Activated T-cell treated with anti-CD3 and anti-CD28 coated beads, Interleukin-2, amount 50 U/mL, for 24 hours (primary cell): Measurements from ENCODE around the gene TNXB.
"Not testable (repeated sequence)": the region's sequence is repeated elsewhere in the genome, so short reads cannot be mapped to it uniquely, and the experiment has no call there.

Experiments
- DNase-seq: peaks from one replicate; pipeline ENCODE4 v3.0.0-alpha.2; 2020
- H3K27ac Mint-ChIP-seq: 2 replicates; pipeline ENCODE4 v1.8.0; 2020; ENCODE audit warnings: mild to moderate bottlenecking, mixed read lengths
- H3K27me3 Mint-ChIP-seq: 2 replicates; pipeline ENCODE4 v1.8.0; 2020; ENCODE audit warnings: mixed read lengths
- H3K36me3 Mint-ChIP-seq: 2 replicates; pipeline ENCODE4 v1.8.0; 2020; ENCODE audit warnings: low read depth, mixed read lengths
- H3K4me1 Mint-ChIP-seq: 2 replicates; pipeline ENCODE4 v1.8.0; 2020; ENCODE audit warnings: low read depth, mixed read lengths
- H3K4me3 Mint-ChIP-seq: 2 replicates; pipeline ENCODE4 v1.8.0; 2020; ENCODE audit warnings: mild to moderate bottlenecking, moderate library complexity, mixed read lengths
- H3K9me3 Mint-ChIP-seq: 2 replicates; pipeline ENCODE4 v1.8.0; 2020; ENCODE audit warnings: mixed read lengths

TNXB gene

DNA sequence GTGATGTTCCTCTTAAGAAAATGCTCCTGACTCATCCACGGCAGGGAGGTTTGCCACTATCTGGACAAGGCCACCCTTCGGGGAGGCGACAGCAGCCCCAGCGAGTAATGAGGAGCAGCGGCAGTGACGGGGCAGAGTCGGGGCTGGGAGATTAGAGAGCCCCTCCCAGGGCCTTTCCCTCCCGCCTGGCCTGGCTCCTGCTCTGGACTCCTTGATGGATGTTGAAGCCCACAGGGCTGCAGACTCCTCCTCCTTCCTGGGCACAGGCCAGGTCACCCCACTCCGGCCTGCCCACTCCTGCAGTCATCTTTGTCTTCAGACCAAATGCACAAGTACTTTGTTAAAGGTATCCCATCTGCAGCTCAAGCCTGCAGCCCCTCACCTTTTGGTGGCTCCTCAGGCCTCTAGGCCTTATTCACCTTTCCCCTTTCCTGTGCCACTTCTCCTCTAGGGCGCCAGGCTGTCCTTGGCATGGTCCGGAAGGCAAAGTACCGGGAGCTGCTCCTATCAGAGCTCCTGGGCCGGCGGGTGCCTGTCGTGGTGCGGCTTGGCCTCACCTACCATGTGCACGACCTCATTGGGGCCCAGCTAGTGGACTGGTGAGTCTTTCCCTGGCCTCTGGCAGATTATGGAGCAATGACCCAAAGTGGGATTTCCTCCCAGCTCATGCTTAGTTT, 96.1 kb downstream of the TNXB start:
- not testable (repeated sequence) for H3K27me3 Mint-ChIP-seq, H3K27ac Mint-ChIP-seq, H3K4me3 Mint-ChIP-seq, H3K9me3 Mint-ChIP-seq, H3K4me1 Mint-ChIP-seq, DNase-seq, H3K36me3 Mint-ChIP-seq

DNA sequence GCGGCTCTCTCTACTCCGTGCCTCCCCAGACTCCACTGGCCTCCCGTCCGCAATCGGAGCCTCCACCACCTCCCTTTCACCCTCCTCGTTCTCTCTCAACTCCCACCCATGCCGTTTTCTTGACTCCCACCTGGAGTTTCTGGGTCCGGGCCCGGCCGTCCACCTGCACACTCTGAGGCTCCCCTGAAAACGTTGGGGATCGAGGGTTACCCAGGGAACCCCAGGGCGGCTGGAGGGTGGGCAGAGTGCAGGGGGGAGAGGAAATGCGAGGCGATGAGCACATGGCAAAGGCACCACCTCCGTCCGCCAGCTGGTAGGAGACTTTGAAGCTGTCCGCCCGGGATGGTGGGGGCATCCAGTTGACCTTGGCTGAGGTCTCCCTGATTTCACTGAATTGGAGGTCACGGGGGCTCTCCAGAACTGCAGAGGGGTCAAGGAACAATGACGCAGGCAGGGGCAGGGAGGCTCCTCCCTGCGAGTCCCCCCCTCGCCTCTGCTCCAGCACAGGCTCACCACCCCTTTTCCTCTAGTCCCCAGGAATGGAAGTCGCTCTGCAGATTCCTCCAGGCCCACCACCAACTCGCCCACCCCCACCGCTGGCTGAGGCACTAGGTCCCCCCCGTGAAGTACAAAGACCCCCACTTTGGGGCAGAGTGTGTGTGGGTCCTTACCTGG, 98.1 kb downstream of the TNXB start:
- H3K36me3 Mint-ChIP-seq, H3K4me1 Mint-ChIP-seq, H3K27ac Mint-ChIP-seq, DNase-seq, H3K9me3 Mint-ChIP-seq, H3K4me3 Mint-ChIP-seq, H3K27me3 Mint-ChIP-seq: not testable (repeated sequence)

DNA sequence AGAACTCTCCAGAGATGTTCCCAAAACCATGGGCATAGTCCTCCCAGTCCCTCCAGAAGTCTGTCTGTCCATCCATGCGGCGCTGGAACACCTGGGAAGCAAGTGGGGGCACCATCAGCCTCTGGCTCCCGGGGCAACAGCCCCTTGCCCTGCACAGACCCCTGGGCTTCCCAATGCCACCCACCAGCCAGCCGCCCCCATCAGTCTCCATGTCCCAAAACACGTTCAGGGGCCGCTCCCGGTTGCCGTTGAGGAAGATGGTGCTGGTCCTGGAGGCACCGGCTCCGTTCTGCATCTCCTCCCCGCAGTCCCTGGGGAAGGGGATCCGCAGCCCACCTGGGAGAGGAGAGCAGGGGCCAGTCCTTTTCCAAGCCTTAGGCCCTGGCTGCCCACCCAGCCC, 99.6 kb downstream of the TNXB start:
- not testable (repeated sequence) for H3K27me3 Mint-ChIP-seq, DNase-seq, H3K4me1 Mint-ChIP-seq, H3K9me3 Mint-ChIP-seq, H3K36me3 Mint-ChIP-seq, H3K4me3 Mint-ChIP-seq, H3K27ac Mint-ChIP-seq

DNA sequence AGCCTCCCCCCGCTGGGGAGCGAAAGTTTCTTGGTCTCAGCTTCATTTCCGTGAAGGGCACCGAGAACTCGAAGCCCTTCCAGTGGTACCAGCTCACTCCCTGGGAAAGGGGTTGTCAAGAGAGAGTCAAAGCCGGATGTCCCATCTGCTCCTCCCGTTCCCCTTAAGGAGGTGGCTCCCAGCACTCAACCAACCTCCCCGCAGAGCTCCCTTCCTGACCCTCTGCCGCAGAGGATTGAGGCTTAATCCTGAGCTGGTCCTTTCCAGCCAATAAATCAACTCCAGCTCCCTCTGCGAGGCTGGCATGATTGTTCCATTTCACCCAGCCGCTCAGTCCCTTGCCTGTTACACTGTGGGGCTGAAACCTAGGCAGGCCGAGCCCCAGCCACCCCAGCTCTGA, 100.5 kb downstream of the TNXB start:
- not testable (repeated sequence) for H3K4me3 Mint-ChIP-seq, H3K27ac Mint-ChIP-seq, H3K27me3 Mint-ChIP-seq, H3K4me1 Mint-ChIP-seq, H3K9me3 Mint-ChIP-seq, H3K36me3 Mint-ChIP-seq, DNase-seq

DNA sequence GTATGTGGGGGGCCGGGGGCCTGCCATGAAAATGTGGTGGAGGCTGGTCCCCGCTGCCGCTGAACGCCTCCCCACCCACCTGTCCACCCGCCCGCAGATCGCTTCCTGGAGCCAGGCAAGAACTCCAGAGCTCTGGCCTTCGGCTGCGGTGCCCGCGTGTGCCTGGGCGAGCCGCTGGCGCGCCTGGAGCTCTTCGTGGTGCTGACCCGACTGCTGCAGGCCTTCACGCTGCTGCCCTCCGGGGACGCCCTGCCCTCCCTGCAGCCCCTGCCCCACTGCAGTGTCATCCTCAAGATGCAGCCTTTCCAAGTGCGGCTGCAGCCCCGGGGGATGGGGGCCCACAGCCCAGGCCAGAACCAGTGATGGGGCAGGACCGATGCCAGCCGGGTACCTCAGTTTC, 101.1 kb downstream of the TNXB start:
- not testable (repeated sequence) for H3K36me3 Mint-ChIP-seq, H3K27me3 Mint-ChIP-seq, H3K9me3 Mint-ChIP-seq, H3K4me3 Mint-ChIP-seq, DNase-seq, H3K27ac Mint-ChIP-seq, H3K4me1 Mint-ChIP-seq

DNA sequence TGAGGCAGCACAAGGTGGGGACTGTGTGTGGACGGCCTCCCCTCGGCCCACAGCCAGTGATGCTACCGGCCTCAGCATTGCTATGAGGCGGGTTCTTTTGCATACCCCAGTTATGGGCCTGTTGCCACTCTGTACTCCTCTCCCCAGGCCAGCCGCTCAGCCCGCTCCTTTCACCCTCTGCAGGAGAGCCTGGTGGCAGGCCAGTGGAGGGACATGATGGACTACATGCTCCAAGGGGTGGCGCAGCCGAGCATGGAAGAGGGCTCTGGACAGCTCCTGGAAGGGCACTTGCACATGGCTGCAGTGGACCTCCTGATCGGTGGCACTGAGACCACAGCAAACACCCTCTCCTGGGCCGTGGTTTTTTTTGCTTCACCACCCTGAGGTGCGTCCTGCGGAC, 102.1 kb downstream of the TNXB start:
- H3K4me3 Mint-ChIP-seq, H3K4me1 Mint-ChIP-seq, DNase-seq, H3K27me3 Mint-ChIP-seq, H3K36me3 Mint-ChIP-seq, H3K27ac Mint-ChIP-seq, H3K9me3 Mint-ChIP-seq: not testable (repeated sequence)

DNA sequence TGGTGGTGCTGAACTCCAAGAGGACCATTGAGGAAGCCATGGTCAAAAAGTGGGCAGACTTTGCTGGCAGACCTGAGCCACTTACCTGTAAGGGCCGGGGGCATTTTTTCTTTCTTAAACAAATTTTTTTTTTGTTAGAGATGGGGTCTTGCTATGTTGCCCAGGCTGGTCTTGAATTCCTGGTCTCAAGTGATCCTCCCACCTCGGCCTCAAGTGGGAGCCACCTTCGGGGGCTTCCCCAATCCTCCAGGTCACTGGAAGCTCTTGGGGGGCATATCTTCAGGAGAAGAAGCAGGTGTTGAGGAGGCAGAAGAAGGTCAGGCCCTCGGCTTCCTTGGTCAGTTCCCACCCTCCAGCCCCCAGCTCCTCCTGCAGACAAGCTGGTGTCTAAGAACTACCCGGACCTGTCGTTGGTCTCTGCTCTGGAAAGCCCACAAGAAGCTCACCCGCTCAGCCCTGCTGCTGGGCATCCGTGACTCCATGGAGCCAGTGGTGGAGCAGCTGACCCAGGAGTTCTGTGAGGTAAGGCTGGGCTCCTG, 103.1 kb downstream of the TNXB start:
- H3K27me3 Mint-ChIP-seq, H3K4me3 Mint-ChIP-seq, H3K36me3 Mint-ChIP-seq, DNase-seq, H3K4me1 Mint-ChIP-seq, H3K27ac Mint-ChIP-seq, H3K9me3 Mint-ChIP-seq: not testable (repeated sequence)

DNA sequence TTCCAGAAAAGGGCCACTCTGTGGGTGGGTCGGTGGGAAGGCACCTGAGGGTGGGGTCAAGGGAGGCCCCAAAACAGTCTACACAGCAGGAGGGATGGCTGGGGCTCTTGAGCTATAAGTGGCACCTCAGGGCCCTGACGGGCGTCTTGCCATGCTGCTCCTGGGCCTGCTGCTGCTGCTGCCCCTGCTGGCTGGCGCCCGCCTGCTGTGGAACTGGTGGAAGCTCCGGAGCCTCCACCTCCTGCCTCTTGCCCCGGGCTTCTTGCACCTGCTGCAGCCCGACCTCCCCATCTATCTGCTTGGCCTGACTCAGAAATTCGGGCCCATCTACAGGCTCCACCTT, 103.6 kb downstream of the TNXB start:
- not testable (repeated sequence) for H3K9me3 Mint-ChIP-seq, H3K4me1 Mint-ChIP-seq, H3K4me3 Mint-ChIP-seq, H3K36me3 Mint-ChIP-seq, H3K27ac Mint-ChIP-seq, H3K27me3 Mint-ChIP-seq, DNase-seq

DNA sequence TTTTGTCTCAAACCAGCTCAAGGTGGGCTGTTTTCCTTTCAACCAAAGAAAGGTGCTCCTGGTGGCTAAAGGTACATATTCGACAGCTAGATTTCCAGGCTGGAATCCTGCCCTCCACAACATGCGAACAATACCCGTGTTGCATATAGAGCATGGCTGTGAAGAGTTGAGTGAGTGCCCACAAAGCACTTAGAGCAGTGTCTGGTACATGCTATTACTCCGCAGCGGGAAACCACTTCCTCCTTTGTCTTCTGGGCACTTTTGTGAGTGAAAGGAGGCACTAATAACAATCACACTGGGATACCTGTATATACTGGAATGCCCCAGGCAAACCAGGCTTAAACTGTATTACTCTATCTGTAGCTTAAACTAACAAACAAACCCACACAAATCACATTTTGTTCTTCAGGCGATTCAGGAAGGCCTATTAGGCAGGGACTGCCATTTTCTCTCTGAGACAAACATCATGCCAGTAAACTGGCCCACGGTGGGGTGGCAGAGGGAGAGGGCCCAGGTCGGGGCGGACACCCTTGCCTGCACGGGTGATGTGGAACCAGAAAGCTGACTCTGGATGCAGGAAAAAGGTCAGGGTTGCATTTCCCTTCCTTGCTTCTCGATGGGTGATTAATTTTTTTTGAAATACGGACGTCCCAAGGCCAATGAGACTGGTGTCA, 104.1 kb downstream of the TNXB start:
- H3K36me3 Mint-ChIP-seq, H3K27ac Mint-ChIP-seq, H3K4me3 Mint-ChIP-seq, H3K4me1 Mint-ChIP-seq, H3K9me3 Mint-ChIP-seq, DNase-seq, H3K27me3 Mint-ChIP-seq: not testable (repeated sequence)

DNA sequence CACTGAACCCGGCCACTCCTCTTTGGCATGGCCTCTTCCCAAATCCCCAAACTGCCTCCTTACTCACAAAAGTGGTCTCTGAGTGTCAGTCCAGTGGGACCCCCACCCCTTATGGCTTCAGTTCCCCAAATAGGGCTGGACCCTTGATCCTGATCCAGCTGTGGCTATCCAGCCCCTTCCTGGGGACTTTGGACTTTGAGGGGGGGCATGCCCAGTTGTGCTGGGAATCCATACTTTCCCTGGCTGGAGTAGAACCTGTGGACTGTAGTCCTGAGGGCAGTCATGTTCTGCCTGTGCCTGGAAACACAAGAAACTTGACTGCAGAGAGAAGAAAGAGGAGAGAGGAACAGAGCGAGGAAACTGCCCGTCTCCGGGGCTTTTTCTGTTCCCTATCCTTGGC, 104.7 kb downstream of the TNXB start:
- not testable (repeated sequence) for H3K4me1 Mint-ChIP-seq, H3K27me3 Mint-ChIP-seq, H3K4me3 Mint-ChIP-seq, H3K36me3 Mint-ChIP-seq, H3K27ac Mint-ChIP-seq, H3K9me3 Mint-ChIP-seq, DNase-seq

DNA sequence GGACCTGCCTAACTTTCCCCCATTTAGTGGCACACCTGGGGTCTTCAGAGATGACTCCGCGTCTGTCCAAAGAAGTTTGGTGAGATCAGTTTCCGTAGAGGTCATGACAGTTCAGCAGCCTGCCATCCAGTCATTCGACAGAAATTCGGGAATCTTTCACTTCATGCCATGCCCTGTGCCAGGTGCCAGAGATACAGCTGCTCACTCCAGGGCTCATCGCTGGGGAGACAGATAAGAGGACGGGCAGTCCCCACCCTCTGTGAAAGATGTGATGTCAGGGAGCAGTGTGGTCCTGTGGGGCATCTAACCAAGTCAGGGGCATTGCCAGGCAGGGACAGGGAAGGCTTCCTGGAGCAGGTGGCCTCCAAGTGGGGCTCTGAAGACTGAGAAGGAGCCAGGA, 105.8 kb downstream of the TNXB start:
- not testable (repeated sequence) for H3K4me1 Mint-ChIP-seq, H3K27ac Mint-ChIP-seq, H3K9me3 Mint-ChIP-seq, H3K4me3 Mint-ChIP-seq, H3K36me3 Mint-ChIP-seq, DNase-seq, H3K27me3 Mint-ChIP-seq

DNA sequence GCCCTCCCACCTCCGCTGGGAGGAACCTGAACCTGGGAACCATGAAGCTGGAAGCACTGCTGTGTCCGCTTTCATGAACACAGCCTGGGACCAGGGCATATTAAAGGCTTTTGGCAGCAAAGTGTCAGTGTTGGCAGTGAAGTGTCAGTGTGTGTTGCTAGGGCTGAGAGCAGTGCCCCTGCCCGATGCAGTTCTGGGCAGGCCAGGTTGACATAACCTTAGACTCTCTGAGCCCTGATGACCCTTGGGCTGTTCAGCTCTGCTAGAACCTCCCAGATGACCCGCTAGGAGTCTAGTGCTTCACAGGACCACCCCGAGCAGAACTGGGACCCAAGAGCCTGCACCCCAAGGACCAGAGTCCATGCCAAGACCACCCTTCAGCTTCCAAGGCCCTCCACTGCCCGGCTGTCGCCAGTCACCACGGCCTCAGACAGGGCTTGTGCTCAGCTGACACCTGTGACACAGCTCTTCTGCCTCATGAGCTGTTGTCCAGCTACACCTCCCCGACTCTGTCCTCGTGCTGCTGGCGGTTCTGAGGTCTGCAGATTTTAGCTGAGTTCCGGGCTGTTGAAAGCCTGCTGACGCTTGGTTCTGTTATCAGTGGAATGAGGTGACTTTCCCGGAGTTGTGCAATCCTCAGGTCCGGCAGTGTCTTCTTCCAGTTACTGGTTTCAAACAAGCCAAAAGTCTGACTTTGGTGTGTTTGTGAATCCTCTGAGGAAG, 106.4 kb downstream of the TNXB start:
- DNase-seq, H3K4me1 Mint-ChIP-seq, H3K27ac Mint-ChIP-seq, H3K36me3 Mint-ChIP-seq, H3K27me3 Mint-ChIP-seq, H3K9me3 Mint-ChIP-seq, H3K4me3 Mint-ChIP-seq: not testable (repeated sequence)

DNA sequence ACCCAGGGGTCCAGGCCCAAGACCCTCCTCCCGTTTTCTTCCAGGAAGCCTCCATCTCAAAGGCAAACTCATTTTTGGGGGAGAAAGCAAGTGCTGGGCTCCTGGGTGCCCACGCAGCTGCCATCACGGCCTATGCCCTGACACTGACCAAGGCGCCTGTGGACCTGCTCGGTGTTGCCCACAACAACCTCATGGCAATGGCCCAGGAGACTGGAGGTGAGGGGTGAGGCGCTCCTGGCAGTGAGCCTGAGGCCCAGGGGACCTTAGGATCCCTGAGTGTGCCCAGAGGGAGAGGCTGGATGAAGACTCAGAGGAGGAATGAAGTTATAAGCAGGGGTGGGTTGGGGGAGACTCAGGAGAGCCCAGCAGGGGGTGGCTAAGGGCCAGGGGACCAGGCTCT, 112.8 kb downstream of the TNXB start:
- H3K4me1 Mint-ChIP-seq, H3K9me3 Mint-ChIP-seq, H3K4me3 Mint-ChIP-seq, H3K27me3 Mint-ChIP-seq, H3K27ac Mint-ChIP-seq, DNase-seq, H3K36me3 Mint-ChIP-seq: not testable (repeated sequence)

DNA sequence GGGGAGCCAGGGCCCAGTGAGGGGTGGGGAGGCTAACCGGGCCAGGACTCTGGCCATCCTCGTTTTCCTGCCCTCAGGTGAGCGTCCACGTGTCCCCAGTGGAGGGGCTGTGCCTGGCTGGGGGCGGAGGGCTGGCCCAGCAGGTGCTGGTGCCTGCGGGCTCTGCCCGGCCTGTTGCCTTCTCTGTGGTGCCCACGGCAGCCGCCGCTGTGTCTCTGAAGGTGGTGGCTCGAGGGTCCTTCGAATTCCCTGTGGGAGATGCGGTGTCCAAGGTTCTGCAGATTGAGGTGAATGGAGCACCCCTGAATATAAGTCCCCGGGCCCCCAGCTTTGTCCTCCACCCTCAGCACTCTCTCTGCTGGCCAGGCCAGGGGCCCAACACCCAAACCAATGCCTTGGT, 114.7 kb downstream of the TNXB start:
- H3K27ac Mint-ChIP-seq, DNase-seq, H3K4me3 Mint-ChIP-seq, H3K4me1 Mint-ChIP-seq, H3K27me3 Mint-ChIP-seq, H3K9me3 Mint-ChIP-seq, H3K36me3 Mint-ChIP-seq: not testable (repeated sequence)
